ENCODE results near the gene HTT-AS.
A peak's percentile ranks its signal among the peaks of the same experiment; 100 is the strongest.

The HTT-AS gene

DNA sequence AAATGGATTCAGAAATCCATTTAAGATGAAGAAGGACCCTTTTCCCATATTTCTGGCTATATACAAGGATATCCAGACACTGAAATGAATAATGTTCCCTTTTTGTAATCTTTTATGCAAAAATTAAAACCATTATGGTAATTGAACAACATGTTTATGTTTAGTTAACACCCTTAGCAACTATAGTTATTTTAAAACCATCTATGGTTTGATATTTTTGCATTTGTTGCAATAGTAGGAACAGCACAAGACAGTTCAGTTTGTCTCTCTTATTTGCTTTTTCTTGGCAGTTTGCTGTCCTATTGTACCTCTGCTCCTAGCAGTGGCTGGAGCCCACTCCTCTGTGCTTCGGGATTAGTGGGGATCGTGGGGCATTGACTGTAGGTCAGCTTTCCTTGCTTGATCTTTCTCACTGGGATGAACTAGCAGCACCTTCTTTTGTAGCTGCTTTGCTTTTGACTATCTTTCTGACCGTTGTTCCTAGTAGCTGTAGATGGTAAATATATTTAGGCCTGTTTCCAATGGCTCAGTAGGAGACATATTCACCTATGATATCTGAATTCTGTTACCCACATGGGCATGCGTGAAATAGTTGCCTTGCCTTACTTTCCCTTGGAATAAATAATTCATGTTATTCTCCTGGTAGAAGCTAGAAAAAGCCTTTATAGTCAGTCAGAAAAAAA, 12.9 kb upstream of the HTT-AS start:
- no peak for DNase-seq (ENCODE audit: low spot score)

DNA sequence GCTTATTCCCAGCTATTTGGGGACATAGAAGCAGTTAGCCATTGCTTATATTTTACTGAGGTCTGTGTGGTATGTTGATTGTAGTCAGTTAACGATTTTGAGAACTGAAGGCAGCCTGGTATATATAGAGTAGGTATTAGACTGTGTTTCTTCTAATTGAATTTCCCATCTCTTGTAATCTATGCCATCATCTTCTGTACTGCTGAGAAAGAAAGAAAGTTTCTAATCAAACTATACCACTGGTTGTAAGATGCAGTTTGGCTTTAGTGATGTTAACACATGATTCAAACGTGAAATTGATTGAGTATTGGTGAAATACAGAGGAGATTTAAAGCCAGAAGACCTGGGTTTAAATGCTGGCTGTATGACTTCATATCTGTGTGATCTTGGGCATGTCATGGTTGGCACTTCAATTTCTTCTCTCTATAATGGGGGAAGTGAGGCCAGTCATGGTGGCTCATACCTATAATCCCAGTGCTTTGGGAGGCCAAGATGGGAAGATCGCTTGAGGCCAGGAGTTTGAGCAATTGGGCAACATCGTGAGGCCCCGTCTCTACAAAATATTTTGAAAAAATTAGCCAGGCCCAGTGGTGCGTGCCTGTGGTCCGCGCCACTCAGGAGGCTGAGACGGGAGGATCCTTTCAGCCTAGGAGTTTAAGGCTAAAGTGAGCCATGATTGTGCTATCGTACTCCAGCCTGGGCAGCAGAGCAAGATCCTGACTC, 11.8 kb upstream of the HTT-AS start:
- no peak for DNase-seq (ENCODE audit: low spot score)

DNA sequence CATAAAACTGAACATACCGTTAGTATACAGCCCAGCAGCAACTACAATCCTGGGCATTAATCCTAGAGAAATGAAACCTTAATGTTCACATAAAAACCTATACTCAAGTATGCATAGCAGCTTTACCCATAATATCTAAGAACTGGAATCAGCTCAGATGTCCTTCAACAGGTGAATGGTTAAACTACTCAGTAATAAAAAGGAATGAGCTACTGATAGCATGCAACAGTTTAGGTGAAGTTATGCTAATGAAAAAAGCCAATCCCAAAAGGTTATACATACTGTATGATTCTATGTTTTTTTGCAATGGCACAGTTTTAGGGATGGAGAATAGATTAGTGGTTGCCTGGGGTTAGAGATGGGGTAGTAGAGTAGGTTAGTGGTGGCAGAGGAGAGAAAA, 9.4 kb upstream of the HTT-AS start:
- DNase-seq (ENCODE audit: low spot score), result no peak

DNA sequence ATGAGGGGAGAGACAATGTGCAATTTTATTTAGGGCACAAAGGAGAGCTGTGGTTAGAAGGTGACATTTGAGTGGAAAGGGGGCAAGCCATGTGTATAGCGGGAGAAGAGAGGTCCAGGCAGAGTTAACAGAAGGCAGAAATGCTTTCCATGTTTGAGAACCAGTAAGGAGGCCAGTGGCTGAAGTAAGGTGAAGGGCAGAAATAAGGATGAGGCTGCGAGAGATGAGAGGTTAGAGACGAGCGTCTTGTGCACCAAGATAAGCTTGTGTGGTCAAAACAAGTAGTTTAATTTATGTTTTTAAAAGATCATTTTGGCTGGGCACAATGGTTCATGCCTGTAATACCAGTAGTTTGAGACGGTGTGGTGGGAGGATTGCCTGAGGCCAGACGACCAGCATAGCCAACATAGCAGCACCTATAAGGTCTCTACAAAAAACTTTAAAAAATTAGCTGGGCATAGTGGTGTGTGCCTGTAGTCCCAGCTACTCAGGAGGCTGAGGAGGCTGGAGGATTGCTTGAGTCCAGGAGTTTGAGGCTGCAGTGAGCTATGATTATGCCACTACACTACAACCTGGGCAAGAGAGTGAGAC, 8.7 kb upstream of the HTT-AS start:
- no peak for DNase-seq (ENCODE audit: low spot score)

DNA sequence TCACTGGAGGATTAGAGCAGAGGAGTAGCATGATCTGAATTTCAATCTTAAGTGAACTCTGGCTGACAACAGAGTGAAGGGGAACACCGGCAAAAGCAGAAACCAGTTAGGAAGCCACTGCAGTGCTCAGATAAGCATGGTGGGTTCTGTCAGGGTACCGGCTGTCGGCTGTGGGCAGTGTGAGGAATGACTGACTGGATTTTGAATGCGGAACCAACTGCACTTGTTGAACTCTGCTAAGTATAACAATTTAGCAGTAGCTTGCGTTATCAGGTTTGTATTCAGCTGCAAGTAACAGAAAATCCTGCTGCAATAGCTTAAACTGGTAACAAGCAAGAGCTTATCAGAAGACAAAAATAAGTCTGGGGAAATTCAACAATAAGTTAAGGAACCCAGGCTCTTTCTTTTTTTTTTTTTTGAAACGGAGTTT, 5.4 kb upstream of the HTT-AS start:
- DNase-seq (ENCODE audit: low spot score), result no peak

DNA sequence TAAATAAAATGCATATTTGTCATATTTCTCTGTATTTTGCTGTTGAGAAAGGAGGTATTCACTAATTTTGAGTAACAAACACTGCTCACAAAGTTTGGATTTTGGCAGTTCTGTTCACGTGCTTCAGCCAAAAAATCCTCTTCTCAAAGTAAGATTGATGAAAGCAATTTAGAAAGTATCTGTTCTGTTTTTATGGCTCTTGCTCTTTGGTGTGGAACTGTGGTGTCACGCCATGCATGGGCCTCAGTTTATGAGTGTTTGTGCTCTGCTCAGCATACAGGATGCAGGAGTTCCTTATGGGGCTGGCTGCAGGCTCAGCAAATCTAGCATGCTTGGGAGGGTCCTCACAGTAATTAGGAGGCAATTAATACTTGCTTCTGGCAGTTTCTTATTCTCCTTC, 3.5 kb upstream of the HTT-AS start:
- no peak for DNase-seq (ENCODE audit: low spot score)

DNA sequence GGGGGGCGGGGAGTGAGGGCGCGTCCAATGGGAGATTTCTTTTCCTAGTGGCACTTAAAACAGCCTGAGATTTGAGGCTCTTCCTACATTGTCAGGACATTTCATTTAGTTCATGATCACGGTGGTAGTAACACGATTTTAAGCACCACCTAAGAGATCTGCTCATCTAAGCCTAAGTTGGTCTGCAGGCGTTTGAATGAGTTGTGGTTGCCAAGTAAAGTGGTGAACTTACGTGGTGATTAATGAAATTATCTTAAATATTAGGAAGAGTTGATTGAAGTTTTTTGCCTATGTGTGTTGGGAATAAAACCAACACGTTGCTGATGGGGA, 1.3 kb upstream of the HTT-AS start:
- no peak for DNase-seq (ENCODE audit: low spot score)

DNA sequence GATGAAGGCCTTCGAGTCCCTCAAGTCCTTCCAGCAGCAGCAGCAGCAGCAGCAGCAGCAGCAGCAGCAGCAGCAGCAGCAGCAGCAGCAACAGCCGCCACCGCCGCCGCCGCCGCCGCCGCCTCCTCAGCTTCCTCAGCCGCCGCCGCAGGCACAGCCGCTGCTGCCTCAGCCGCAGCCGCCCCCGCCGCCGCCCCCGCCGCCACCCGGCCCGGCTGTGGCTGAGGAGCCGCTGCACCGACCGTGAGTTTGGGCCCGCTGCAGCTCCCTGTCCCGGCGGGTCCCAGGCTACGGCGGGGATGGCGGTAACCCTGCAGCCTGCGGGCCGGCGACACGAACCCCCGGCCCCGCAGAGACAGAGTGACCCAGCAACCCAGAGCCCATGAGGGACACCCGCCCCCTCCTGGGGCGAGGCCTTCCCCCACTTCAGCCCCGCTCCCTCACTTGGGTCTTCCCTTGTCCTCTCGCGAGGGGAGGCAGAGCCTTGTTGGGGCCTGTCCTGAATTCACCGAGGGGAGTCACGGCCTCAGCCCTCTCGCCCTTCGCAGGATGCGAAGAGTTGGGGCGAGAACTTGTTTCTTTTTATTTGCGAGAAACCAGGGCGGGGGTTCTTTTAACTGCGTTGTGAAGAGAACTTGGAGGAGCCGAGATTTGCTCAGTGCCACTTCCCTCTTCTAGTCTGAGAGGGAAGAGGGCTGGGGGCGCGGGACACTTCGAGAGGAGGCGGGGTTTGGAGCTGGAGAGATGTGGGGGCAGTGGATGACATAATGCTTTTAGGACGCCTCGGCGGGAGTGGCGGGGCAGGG, 711 bp upstream of the HTT-AS start:
- DNase-seq (ENCODE audit: low spot score), result peak; percentile 50

DNA sequence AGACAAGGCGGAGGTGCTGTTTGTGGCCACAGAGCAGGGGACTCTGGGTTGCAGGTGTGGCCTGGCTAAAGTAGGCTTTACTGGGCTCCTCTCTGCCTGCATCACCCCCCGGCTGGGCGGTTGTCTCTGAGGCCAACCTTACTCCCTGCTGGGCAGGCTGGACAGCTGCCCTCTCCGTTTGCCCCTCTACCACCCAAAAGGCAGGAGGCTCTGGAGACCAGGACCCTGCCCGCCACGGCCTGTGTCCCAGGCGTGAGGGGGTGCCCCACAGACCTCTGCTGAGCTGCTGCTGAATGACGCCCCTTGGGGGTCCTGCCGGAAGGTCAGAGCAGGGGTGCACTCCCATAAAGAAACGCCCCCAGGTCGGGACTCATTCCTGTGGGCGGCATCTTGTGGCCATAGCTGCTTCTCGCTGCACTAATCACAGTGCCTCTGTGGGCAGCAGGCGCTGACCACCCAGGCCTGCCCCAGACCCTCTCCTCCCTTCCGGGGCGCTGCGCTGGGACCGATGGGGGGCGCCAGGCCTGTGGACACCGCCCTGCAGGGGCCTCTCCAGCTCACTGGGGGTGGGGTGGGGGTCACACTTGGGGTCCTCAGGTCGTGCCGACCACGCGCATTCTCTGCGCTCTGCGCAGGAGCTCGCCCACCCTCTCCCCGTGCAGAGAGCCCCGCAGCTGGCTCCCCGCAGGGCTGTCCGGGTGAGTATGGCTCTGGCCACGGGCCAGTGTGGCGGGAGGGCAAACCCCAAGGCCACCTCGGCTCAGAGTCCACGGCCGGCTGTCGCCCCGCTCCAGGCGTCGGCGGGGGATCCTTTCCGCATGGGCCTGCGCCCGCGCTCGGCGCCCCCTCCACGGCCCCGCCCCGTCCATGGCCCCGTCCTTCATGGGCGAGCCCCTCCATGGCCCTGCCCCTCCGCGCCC, 920 bp downstream of the HTT-AS start:
- no peak for DNase-seq (ENCODE audit: low spot score)

DNA sequence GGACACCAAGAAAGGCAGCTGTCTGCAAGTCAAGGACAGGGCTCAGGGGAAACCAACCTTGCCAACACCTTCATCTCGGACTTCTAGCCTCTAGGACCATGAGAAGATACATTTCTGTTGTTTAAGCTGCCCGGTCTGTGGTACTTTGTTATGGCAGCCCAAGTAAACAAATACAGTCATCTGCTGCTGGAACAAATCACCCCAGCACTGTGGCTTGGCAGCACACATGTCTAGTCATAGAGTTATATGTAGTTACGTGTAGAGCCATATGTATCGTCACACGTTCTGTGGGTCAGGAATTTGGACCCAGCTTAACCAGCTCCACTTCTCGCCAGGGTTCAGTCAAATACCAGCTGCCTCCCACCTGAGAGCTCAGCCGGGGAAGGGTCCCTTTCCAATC, 2.5 kb downstream of the HTT-AS start:
- DNase-seq (ENCODE audit: low spot score), result no peak

DNA sequence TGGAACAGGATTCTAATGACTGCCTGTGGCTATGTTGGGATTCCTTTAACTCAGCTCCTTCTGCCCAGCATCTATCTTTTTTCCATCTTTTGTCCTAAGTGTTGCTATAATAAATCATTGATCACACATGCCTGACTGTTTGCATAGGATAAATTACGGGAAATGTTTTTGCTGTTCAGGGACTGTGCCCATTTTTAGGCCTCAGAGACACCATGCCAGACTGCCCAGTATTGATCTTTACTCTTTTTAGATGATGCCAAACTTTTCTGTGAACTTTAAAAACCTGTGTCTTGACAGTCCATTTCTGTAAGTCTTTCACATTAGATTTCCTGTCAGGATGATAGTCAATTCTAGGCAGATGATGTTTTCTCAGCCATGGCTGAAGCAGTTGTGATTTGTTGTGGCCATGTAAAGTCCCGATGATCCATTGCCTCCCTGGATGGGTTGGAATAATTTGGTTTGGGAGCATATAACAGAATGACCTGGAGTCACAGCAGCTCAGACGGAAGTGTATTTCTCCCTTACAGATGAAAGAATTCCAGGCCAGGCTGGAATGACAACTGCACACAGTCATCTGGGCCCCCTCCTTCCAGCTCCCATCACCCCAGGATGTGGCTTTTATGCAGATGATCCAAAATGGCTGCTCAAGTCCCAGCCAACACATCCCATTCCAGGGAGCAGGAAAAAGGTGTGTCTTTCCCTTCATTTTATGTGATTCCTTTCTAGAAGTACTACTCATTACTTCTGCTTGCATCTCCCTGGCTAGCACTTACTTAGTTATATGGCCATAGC, 3.4 kb downstream of the HTT-AS start:
- DNase-seq (ENCODE audit: low spot score), result peak; percentile 10

DNA sequence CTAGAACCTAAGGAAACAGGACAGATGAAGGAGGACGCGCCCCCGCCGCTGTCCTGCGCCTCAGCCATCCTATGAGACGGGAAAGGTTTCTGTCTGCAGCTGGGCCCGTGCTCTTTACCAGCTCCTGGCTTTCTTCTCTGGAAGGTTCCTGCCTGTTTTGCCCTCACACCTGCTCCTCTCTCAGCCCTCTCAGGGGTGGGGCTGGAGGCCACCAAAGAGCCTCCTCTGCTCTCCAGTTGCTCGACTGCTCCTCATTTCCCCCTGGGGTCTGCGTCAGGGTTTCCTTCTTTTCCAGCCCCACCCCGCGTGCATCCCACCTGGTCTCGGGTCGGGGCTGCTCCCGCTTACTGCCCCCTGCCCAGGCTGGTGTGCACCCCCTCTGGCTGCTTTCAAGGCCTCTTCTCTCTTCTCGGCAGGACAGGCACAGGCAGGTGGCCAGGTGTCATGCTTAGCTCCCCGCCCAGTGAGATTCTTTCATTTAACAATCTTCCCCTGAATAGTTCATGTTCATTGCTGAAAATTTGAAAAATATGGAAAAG, 4.6 kb downstream of the HTT-AS start:
- no peak for DNase-seq (ENCODE audit: low spot score)

DNA sequence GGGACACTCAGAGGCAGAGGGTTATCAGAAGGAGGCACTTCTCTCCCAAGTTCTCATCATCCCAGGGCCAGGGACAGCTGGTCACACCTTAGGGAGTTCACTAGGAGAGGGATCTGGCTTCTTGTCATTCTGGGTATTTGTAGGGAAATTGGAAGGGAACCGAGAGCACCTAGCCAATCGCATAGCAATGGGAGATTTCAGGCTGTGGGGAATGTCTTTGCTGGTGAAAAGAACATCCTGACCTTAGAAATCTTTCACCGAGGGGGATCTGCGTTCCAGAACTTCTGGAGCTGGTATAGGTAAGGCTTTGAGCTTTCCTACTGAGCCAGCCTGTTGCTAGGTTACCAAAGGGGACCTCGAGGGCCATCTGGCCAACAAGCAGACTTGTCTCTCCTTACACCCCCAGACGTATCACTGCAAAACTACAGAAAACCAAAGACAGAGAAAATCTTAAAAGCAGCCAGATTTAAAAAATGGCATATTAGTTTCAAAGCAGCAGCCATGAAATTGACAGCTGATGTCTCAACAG, 6.8 kb downstream of the HTT-AS start:
- DNase-seq (ENCODE audit: low spot score), result no peak

DNA sequence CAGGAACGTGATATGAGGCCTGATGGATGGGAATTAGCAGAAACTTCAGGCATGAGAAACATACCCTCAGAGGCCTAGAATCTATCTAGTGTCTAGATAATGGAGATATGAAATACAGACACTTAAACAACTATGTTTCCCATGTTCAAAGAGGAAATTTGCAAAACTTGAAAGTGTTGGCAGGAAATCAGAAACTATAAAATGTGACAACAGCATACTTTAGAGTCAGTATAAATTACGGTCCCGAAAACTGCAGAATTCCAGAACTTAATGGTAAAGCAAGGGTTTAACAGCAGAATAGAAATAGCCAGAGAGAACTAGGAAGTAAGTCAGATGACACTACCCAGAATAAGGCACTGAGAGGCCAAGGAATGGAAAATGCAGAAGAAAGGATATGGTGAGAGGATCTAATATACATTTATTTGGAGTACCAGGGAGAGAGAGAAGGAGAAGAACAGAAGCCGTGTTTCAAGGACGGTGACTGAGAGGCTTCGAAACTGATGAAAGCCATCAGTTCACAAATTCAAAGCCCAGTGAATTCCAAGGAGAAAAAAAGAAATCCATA, 7.4 kb downstream of the HTT-AS start:
- no peak for DNase-seq (ENCODE audit: low spot score)

DNA sequence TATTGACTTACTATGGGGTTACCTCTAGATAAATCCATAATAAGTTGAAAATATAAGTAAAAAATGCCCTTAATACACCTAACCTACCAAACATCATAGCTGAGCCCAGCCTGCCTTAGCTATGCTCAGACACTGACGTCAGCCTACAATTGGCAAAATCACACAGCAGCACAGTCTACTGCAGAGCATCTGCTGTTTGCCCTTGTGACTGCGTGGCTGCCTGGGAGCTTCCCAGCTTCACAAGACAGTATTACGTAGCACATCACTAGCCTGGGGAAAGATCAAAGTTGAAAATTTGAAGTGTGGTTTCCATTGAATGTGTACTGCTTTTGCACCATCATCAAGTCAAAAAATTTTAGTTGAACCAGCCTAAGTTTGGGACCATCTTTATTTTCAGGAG, 8.8 kb downstream of the HTT-AS start:
- no peak for DNase-seq (ENCODE audit: low spot score)

DNA sequence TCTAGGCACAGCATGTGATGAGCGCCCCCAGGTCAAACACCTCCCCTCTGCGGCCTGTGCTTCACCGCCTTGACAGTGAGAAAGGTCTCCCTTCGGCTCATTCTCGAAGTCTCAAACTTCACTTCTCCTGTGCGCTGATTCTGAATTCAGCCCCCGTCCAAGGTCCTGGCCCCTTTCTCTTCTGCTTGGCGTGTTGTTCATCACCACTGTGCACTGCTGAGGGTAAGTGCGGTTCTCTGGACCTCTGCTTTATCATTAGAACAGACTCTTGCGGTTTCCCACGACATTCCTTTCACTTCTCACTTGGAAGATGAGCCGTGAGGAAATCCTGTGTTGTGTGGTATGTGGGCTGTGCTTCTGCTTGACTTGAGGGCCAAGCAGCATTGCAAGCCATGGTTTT, 11.9 kb downstream of the HTT-AS start:
- no peak for DNase-seq (ENCODE audit: low spot score)

DNA sequence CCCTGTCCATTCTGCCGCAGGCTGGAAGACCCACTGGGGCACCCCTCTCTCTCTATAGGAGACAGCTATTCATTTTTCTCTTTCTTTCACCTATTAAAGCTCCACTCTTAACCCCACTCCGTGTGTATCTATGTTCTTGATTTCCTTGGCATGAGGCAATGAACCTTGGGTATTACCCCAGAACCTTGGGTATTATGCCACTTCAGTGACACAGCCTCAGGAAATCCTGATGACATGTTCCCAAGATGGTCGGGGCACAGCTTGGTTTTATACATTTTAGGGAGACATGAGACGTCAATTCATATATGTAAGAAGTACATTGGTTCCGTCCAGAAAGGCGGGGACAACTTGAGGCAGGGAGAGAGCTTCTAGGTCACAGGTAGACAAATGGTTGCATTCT, 13.4 kb downstream of the HTT-AS start:
- DNase-seq (ENCODE audit: low spot score), result no peak

DNA sequence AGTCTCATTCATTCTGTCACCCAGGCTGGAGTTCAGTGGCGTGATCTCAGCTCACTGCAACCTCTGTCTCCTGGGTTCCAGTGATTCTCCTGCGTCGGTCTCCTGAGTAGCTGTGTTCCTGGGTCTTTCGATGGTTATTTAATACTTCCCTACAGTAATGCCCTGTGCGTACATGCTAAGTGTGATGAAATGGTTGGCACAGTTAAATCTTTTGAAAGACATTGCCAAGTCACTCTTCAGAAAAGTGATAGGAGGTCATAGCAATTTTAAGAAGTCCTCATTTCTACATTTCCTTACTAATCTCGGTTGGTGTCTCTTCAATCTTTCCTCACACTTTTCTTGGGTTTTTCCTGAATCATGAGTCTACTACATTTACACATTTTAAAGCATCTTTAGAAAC, 14.4 kb downstream of the HTT-AS start:
- no peak for DNase-seq (ENCODE audit: low spot score)

DNA sequence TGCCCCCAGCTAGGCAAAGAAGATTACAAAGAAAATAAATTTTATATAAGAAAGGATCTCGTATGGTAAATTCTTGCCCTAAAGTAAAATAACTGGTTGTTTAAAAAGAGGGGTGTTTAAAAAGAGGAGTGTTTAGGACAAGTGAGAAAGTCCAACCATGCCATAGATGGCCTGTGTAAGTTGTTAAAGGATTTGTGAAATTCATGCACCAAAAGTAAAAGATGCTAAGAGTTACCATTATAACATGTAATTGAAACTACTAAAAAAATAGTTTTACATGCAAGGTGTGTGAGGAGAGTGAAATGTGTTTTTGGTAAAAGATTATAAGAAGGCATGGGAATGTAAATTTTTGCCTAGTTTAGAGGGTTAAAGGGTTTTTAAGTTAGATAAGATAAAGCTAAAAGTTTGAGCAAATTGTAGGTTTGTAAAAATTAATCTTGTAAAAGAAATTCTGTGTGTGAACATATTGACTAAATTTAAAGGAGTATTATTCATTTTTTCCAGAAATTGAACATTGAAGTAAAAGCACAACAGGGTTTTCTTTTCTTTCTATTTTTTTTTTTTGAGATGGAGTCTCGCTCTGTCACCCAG, 20.1 kb downstream of the HTT-AS start:
- no peak for DNase-seq (ENCODE audit: low spot score)

All from kidney capillary endothelial cell (primary cell).